Lower leg skin (tissue), 3 donors: Measurements from ENCODE around the gene MDGA2.

ENCODE experiments used
- POLR2A ChIP-seq, 2 donors: fragments of 450-650 bp; IDR thresholded peaks; one replicate each; pipeline ENCODE4 v1.6.1; 2016 to 2017; ENCODE audit warnings: antibody characterized with exemption in 2 of 2, mild to moderate bottlenecking in 1 of 2, moderate library complexity in 1 of 2
- TF ChIP-seq, protein P1 (sequence below), 3 donors: fragments of 450-650 bp; IDR thresholded peaks; one replicate each; pipeline ENCODE4 v1.5.1; 2016; ENCODE audit warnings: antibody characterized with exemption in 3 of 3, mild to moderate bottlenecking in 3 of 3, moderate library complexity in 2 of 3

GRCh38 chr14:47596232-47596631, 79.2 kb downstream of the MDGA2 start:
- TF ChIP-seq, protein P1, sequence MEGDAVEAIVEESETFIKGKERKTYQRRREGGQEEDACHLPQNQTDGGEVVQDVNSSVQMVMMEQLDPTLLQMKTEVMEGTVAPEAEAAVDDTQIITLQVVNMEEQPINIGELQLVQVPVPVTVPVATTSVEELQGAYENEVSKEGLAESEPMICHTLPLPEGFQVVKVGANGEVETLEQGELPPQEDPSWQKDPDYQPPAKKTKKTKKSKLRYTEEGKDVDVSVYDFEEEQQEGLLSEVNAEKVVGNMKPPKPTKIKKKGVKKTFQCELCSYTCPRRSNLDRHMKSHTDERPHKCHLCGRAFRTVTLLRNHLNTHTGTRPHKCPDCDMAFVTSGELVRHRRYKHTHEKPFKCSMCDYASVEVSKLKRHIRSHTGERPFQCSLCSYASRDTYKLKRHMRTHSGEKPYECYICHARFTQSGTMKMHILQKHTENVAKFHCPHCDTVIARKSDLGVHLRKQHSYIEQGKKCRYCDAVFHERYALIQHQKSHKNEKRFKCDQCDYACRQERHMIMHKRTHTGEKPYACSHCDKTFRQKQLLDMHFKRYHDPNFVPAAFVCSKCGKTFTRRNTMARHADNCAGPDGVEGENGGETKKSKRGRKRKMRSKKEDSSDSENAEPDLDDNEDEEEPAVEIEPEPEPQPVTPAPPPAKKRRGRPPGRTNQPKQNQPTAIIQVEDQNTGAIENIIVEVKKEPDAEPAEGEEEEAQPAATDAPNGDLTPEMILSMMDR (IDR thresholded peaks at IDR 0.05) = no peak
- TF ChIP-seq POLR2A (IDR thresholded peaks at IDR 0.05) = no peak
